ENCODE data around the gene TBC1D14. TPM values are rescaled to one million over a fixed set of nuclear protein-coding genes. Genes with fewer than 3 reads are reported as not detected.

Gene TBC1D14
- total RNA-seq, 1 experiment from 2014 or later, result 36.3 TPM

- no peaks in the 10 kb centered on the region for H3K9me3 ChIP-seq (ENCODE audit: control insufficient read depth, insufficient read depth, low read depth, low read length)
- no peak for ATAC-seq
- ChIA-PET POLR2A (no interaction called here), CTCF (no interaction called here)
- DNase-seq (ENCODE audit: low read depth, low spot score), result no peak
- H3K4me3 ChIP-seq (ENCODE audit: low read depth in 2 of 2, low read length in 2 of 2), result no peak overlapping the region
- H3K27me3 ChIP-seq (ENCODE audit: control insufficient read depth, insufficient read depth, low read length), result no peaks in the 10 kb centered on the region
- in situ Hi-C loops (cut with HindIII; ENCODE audit: low pct_unique_long_range_greater_than_20kb, low sequenced_read_pairs) (no loop called here), intact Hi-C loops (cut with micrococcal nuclease; ENCODE audit: unreplicated experiment) (no loop called here)
- no TSS peak for BruUV-seq (replicated peaks)
- H3K36me3 ChIP-seq (ENCODE audit: control insufficient read depth, insufficient read depth, low read length), result no peaks in the 10 kb centered on the region
- H3K4me1 ChIP-seq (ENCODE audit: control insufficient read depth, insufficient read depth, low read length), result no peaks in the 10 kb centered on the region
- TF ChIP-seq POLR2AphosphoS5 (IDR thresholded peaks at IDR 0.05; ENCODE audit: low read depth, low read length), result no peak
- TF ChIP-seq SIN3A (IDR thresholded peaks at IDR 0.05; ENCODE audit: borderline replicate concordance, insufficient read depth, low read depth, low read length), result no peak
- TF ChIP-seq TCF7L2 (IDR thresholded peaks at IDR 0.05; ENCODE audit: low read depth, low read length), result no peak
- no peak for TF ChIP-seq REST (IDR thresholded peaks at IDR 0.05; ENCODE audit: insufficient read depth in 1 of 2, low read depth in 2 of 2, low read length in 1 of 2)
- no peak for TF ChIP-seq CTCF (IDR thresholded peaks at IDR 0.05)
- no peak overlapping the region for H3K27ac ChIP-seq (ENCODE audit: low read length)
These were observed 62.1 kb downstream of the TBC1D14 start for GRCh38 chr4:6971536-6972374.

GRCh38 chr4:6972375-6972650 is 62.7 kb downstream of the TBC1D14 start:
- H3K36me3 ChIP-seq (ENCODE audit: control insufficient read depth, insufficient read depth, low read length), result no peaks in the 10 kb centered on the region
- H3K27ac ChIP-seq (ENCODE audit: low read length), result no peak overlapping the region
- no peak for TF ChIP-seq SIN3A (IDR thresholded peaks at IDR 0.05; ENCODE audit: borderline replicate concordance, insufficient read depth, low read depth, low read length)
- no peak for TF ChIP-seq POLR2AphosphoS5 (IDR thresholded peaks at IDR 0.05; ENCODE audit: low read depth, low read length)
- BruUV-seq (replicated peaks), result no TSS peak
- DNase-seq (ENCODE audit: low read depth, low spot score) (no peak), ATAC-seq (no peak)
- H3K9me3 ChIP-seq (ENCODE audit: control insufficient read depth, insufficient read depth, low read depth, low read length), result no peaks in the 10 kb centered on the region
- H3K27me3 ChIP-seq (ENCODE audit: control insufficient read depth, insufficient read depth, low read length), result no peaks in the 10 kb centered on the region
- H3K4me1 ChIP-seq (ENCODE audit: control insufficient read depth, insufficient read depth, low read length), result no peaks in the 10 kb centered on the region
- ChIA-PET POLR2A (no interaction called here), CTCF (no interaction called here)
- in situ Hi-C loops (cut with HindIII; ENCODE audit: low pct_unique_long_range_greater_than_20kb, low sequenced_read_pairs) (no loop called here), intact Hi-C loops (cut with micrococcal nuclease; ENCODE audit: unreplicated experiment) (no loop called here)
- H3K4me3 ChIP-seq (ENCODE audit: low read depth in 2 of 2, low read length in 2 of 2), result no peak overlapping the region

GRCh38 chr4:6972911-6973310 is 63.3 kb downstream of the TBC1D14 start:
- Histone ChIP-seq H3K27ac (ENCODE audit: low read length) (no peak overlapping the region), H3K36me3 (ENCODE audit: control insufficient read depth, insufficient read depth, low read length) (no peaks in the 10 kb centered on the region), H3K4me1 (ENCODE audit: control insufficient read depth, insufficient read depth, low read length) (no peaks in the 10 kb centered on the region), H3K9me3 (ENCODE audit: control insufficient read depth, insufficient read depth, low read depth, low read length) (no peaks in the 10 kb centered on the region), H3K4me3 (ENCODE audit: low read depth in 2 of 2, low read length in 2 of 2) (no peak overlapping the region), H3K27me3 (ENCODE audit: control insufficient read depth, insufficient read depth, low read length) (no peaks in the 10 kb centered on the region)
- ATAC-seq (no peak), DNase-seq (ENCODE audit: low read depth, low spot score) (no peak)
- TF ChIP-seq POLR2AphosphoS5 (IDR thresholded peaks at IDR 0.05; ENCODE audit: low read depth, low read length) (no peak), SIN3A (IDR thresholded peaks at IDR 0.05; ENCODE audit: borderline replicate concordance, insufficient read depth, low read depth, low read length) (no peak), TCF7L2 (IDR thresholded peaks at IDR 0.05; ENCODE audit: low read depth, low read length) (no peak), CTCF (IDR thresholded peaks at IDR 0.05) (no peak), REST (IDR thresholded peaks at IDR 0.05; ENCODE audit: insufficient read depth in 1 of 2, low read depth in 2 of 2, low read length in 1 of 2) (no peak)
- in situ Hi-C loops (cut with HindIII; ENCODE audit: low pct_unique_long_range_greater_than_20kb, low sequenced_read_pairs) (no loop called here), intact Hi-C loops (cut with micrococcal nuclease; ENCODE audit: unreplicated experiment) (no loop called here)
- ChIA-PET CTCF (no interaction called here), POLR2A (no interaction called here)
- BruUV-seq (replicated peaks), result no TSS peak
